DOHH2 (cell line): ENCODE data around the gene USP20.

Experiments used
- CTCF ChIP-seq: fragments of 200-600 bp; sonication (generic); IDR thresholded peaks from one replicate; pipeline ENCODE4 v1.5.1; 2014; ENCODE audit warnings: antibody characterized with exemption, mild to moderate bottlenecking, low read depth, low read length; ENCODE audit not compliant: poor library complexity, severe bottlenecking
- EZH2phosphoT487 ChIP-seq: fragments of 200-600 bp; sonication (generic); IDR thresholded peaks from 2 replicates; pipeline ENCODE4 v1.6.1; 2017; ENCODE audit warnings: borderline replicate concordance, mild to moderate bottlenecking, antibody characterized with exemption, low read length, moderate library complexity, mixed read lengths

GRCh38 chr9:129835860-129836223 is 584 bp downstream of the USP20 start:
- no peak for TF ChIP-seq CTCF
- TF ChIP-seq EZH2phosphoT487 = no peak
